ENCODE data around the gene CEACAM8.
"Not testable (repeated sequence)": the region's sequence is repeated elsewhere in the genome, so short reads cannot be mapped to it uniquely, and the experiment has no call there.

Gene CEACAM8

GRCh38 chr19:42594617-42595489, at the start of gene CEACAM8:
Gene CEACAM8 (minus strand): TSS chr19:42594924. CDS start chr19:42594828, 96 bp downstream.
- no peak for DNase-seq (ENCODE audit: low read depth in 2 of 2)

GRCh38 chr19:42639324-42640092, 44.8 kb upstream of the CEACAM8 start:
- not testable (repeated sequence) for DNase-seq (ENCODE audit: low read depth in 2 of 2)

GRCh38 chr19:42635233-42635539, 40.5 kb upstream of the CEACAM8 start:
- no peak for DNase-seq (ENCODE audit: low read depth in 2 of 2)

- peak in 1 of 2 donors; percentile 7 for DNase-seq (ENCODE audit: low read depth in 2 of 2)
Measured at GRCh38 chr19:42634409-42635232, 39.9 kb upstream of the CEACAM8 start.

- DNase-seq (ENCODE audit: low read depth in 2 of 2) = no peak
Measured at GRCh38 chr19:42629191-42629590, 34.5 kb upstream of the CEACAM8 start.

- no peak for DNase-seq (ENCODE audit: low read depth in 2 of 2)
Measured at GRCh38 chr19:42628411-42629140, 33.9 kb upstream of the CEACAM8 start.

- no peak for DNase-seq (ENCODE audit: low read depth in 2 of 2)
Measured at GRCh38 chr19:42627916-42628315, 33.2 kb upstream of the CEACAM8 start.

GRCh38 chr19:42626181-42626580, 31.5 kb upstream of the CEACAM8 start:
- no peak for DNase-seq (ENCODE audit: low read depth in 2 of 2)

GRCh38 chr19:42619271-42619670, 24.5 kb upstream of the CEACAM8 start:
- DNase-seq (ENCODE audit: low read depth in 2 of 2) = no peak

GRCh38 chr19:42613666-42614065, 18.9 kb upstream of the CEACAM8 start:
- no peak for DNase-seq (ENCODE audit: low read depth in 2 of 2)

GRCh38 chr19:42610401-42610915, 15.7 kb upstream of the CEACAM8 start:
- DNase-seq (ENCODE audit: low read depth in 2 of 2) = not testable (repeated sequence)

- peak in 1 of 2 donors; percentile 4 for DNase-seq (ENCODE audit: low read depth in 2 of 2)
Measured at GRCh38 chr19:42606660-42607351, 12.1 kb upstream of the CEACAM8 start.

- no peak for DNase-seq (ENCODE audit: low read depth in 2 of 2)
Measured at GRCh38 chr19:42601811-42602443, 7.2 kb upstream of the CEACAM8 start.

GRCh38 chr19:42596391-42597072, 1.8 kb upstream of the CEACAM8 start:
- peak in 1 of 2 donors; percentile 2 for DNase-seq (ENCODE audit: low read depth in 2 of 2)

GRCh38 chr19:42595550-42596172, 937 bp upstream of the CEACAM8 start:
- no peak for DNase-seq (ENCODE audit: low read depth in 2 of 2)

GRCh38 chr19:42589792-42590191, 4.9 kb downstream of the CEACAM8 start:
- no peak for DNase-seq (ENCODE audit: low read depth in 2 of 2)

- no peak for DNase-seq (ENCODE audit: low read depth in 2 of 2)
Measured at GRCh38 chr19:42584466-42584865, 10.3 kb downstream of the CEACAM8 start.

GRCh38 chr19:42577016-42577415, 17.7 kb downstream of the CEACAM8 start:
- DNase-seq (ENCODE audit: low read depth in 2 of 2) = no peak

GRCh38 chr19:42576241-42576640, 18.5 kb downstream of the CEACAM8 start:
- no peak for DNase-seq (ENCODE audit: low read depth in 2 of 2)

Measured in stimulated activated CD8-positive, alpha-beta memory T cell treated with anti-CD3 and anti-CD28 coated beads, Interleukin-15, amount 100 ng/mL, for 4 hours (primary cell).